BJ (cell line): ENCODE measurements around the gene DESI2. TPM values are rescaled to one million over a fixed set of nuclear protein-coding genes. Genes with fewer than 3 reads are reported as not detected.
"Not testable (repeated sequence)": the region's sequence is repeated elsewhere in the genome, so short reads cannot be mapped to it uniquely, and the experiment has no call there.

ENCODE experiments used
- CTCF ChIA-PET: fragments of 350-600 bp; formaldehyde crosslinking; extraction: SDS; loops from one replicate; lab custom pipeline; 2021; ENCODE audit warnings: antibody characterized with exemption, inconsistent platforms; lab: Yijun Ruan, JAX
- POLR2A ChIA-PET: fragments of 300-600 bp; sonication (Branson Sonifier 250); formaldehyde crosslinking; extraction: SDS; loops from one replicate; lab custom pipeline; 2021; ENCODE audit warnings: antibody characterized with exemption; lab: Charles Lee
- DNase-seq: peaks from one replicate; pipeline ENCODE4 v3.0.0-alpha.2; 2011; ENCODE audit warnings: low read depth
- H3K27me3 ChIP-seq: 2 replicates; pipeline ENCODE4 v1.6.0; 2011; ENCODE audit warnings: low read length; ENCODE audit not compliant: control insufficient read depth, insufficient read depth
- H3K36me3 ChIP-seq: 2 replicates; pipeline ENCODE4 v1.5.1; 2011; ENCODE audit warnings: low read length; ENCODE audit not compliant: control insufficient read depth, insufficient read depth
- H3K4me3 ChIP-seq: 2 replicates; pipeline ENCODE4 v1.5.1; 2011; ENCODE audit warnings: low read depth, mild to moderate bottlenecking, control low read depth, low read length
- CTCF ChIP-seq: IDR thresholded peaks from 2 replicates; pipeline ENCODE4 v1.5.1; 2011; ENCODE audit warnings: low read depth, mild to moderate bottlenecking, control low read depth, inconsistent platforms, low read length, moderate library complexity; ENCODE audit not compliant: insufficient read depth
- polyA plus RNA-seq: library from polyadenylated mRNA; depleted of rRNA; stranded (reverse); fragments of >200 nt; gene quantifications from 2 replicates; pipeline ENCODE4 v1.2.3, GENCODE V29; 2011

Gene DESI2
- polyA plus RNA-seq, 1 experiment: 31.1 TPM

DNA sequence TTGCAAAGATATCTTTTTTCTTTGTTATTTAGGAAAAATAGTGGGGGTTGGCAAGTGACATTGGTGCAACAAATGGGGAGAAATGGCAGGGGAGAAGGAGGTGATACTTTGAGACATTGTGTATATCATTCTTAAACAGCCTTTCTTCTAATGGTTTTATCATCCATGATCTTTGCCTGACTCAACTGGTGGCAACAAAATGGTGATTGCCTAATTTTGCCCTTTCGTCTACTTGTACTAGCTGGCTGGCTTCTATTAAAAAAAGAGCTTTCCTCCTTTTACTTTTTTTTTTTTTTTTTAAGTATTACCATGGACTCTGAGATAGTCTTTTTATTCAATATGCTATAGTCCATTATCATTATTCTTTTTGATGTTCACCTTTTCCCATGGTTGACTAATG is 27.7 kb downstream of the DESI2 start:
- no peaks in the 10 kb centered on the region; the same call in 1 of the 2 replicates for H3K36me3 ChIP-seq
- ChIA-PET POLR2A (no interaction called here), CTCF (interaction anchor here (1.4 kb wide), 1 partner anchor 17 kb away, joined by 3 read pairs; no protein-coding TSS in a partner anchor)
- no peak for DNase-seq
- H3K27me3 ChIP-seq: no peaks in the 10 kb centered on the region
- no peak for TF ChIP-seq CTCF
- H3K4me3 ChIP-seq: no peak overlapping the region

DNA sequence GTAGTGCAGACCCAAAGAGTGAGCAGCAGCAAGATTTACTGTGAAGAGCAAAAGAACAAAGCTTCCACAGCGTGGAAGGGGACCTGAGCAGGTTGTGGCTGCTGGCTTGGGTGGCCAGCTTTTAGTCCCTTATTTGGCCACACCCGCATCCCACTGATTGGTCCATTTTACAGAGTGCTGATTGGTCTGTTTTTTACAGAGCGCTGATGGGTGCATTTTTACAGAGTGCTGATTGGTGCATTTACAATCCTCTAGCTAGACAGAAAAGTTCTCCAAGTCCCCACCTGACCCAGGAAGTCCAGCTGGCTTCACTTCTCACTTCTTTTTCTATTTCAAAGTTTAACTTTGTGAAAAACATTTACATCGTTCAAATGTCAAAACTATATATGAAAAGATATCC is 29.2 kb downstream of the DESI2 start:
- H3K36me3 ChIP-seq, CTCF ChIA-PET, DNase-seq, H3K27me3 ChIP-seq, POLR2A ChIA-PET, H3K4me3 ChIP-seq: not testable (repeated sequence)

DNA sequence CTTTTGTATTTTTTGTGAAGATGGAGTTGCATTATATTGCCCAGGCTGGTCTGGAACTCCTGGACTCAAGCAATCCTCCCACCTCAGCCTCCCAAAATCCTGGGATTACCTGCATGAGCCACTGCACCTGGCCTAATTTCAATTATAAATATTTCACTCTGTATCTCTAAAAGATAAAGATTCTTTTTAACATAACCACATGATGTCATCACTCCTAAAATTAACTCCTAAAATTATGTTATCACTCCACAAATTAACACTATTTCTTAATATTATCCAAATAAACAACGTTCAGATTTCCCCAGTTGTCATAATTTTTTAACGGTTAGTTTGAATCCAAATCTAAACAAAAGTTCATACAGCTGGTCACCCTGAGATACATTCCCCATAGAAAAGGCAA is 43.0 kb downstream of the DESI2 start:
- Histone ChIP-seq H3K36me3 (peaks cover 4% of the 10 kb centered on the region), H3K27me3 (no peaks in the 10 kb centered on the region), H3K4me3 (no peak overlapping the region)
- CTCF ChIA-PET: interaction anchor here (0.7 kb wide), 1 partner anchor 106 kb away, joined by 3 read pairs; no protein-coding TSS in a partner anchor
- TF ChIP-seq CTCF: no peak
- DNase-seq: no peak
- POLR2A ChIA-PET: no interaction called here

- ChIA-PET POLR2A (no interaction called here), CTCF (no interaction called here)
- Histone ChIP-seq H3K4me3 (no peak overlapping the region), H3K36me3 (peaks cover 4% of the 10 kb centered on the region), H3K27me3 (no peaks in the 10 kb centered on the region)
- DNase-seq: no peak
- TF ChIP-seq CTCF: no peak
Observed at GRCh38 chr1:244699741-244700140, 46.8 kb downstream of the DESI2 start.

DNA sequence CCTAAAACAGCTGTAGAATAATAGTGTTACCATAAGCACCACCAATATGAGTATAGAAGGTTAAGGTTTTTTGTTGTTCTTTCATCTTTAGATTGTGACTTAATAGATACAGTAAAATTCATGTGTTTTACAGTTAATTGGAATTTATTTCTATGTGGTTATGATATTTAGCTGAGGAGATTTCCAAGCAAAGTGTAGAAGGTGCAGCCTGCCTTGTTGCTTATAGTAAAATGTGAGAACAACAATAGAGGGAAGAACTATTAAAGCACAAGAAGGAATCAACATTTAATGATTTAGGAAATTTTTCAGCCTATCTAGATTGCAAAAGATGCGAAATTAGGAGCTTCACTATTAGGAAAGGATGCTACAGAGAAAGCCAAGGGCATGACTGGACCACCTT is 47.9 kb downstream of the DESI2 start:
- CTCF ChIA-PET: no interaction called here
- POLR2A ChIA-PET: no interaction called here
- Histone ChIP-seq H3K36me3 (peaks cover 4% of the 10 kb centered on the region), H3K4me3 (no peak overlapping the region), H3K27me3 (no peaks in the 10 kb centered on the region)
- no peak for TF ChIP-seq CTCF
- no peak for DNase-seq

- TF ChIP-seq CTCF: no peak
- CTCF ChIA-PET: no interaction called here
Observed at GRCh38 chr1:244702620-244703019, 49.7 kb downstream of the DESI2 start.

More at GRCh38 chr1:244702620-244703019, 49.7 kb downstream of the DESI2 start:
- H3K4me3 ChIP-seq: no peak overlapping the region
- DNase-seq: no peak
- no peaks in the 10 kb centered on the region for H3K27me3 ChIP-seq
- H3K36me3 ChIP-seq: peaks cover 5% of the 10 kb centered on the region
- POLR2A ChIA-PET: no interaction called here
